Measurements from ENCODE around the gene C17orf114.

C17orf114 gene

DNA sequence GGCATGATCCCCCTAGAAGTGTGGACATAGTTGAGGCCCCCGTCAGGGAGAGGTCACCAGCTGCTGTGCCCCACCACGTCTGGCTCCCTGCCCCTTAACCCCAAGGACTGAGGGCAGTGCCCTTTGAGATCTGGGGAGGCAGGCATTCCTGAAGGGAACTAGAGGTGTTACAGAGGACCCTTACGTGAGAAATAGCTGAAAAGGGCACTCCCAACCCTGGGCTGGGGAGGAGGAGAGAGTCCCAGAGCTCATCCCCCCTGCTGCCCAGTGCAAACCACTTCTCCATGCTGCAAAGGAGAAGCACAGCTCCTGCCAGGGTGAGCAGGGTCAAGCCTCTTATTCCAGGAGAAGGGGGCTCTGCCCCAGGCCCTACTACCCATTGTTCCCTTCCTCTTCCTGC is 20.7 kb upstream of the C17orf114 start:
- dilution Hi-C loops (cut with HindIII; ENCODE audit: low sequenced_read_pairs, unreplicated experiment) (no loop called here), in situ Hi-C loops (cut with MboI; ENCODE audit: low sequenced_read_pairs) (no loop called here), intact Hi-C loops (cut with micrococcal nuclease) (no loop called here)
- H2AFZ ChIP-seq (replicated peaks; ENCODE audit: low read length, poor library complexity) = no peak overlapping the region
- no peak overlapping the region for H4K91ac ChIP-seq (ENCODE audit: insufficient read depth, low read depth, low read length)
- no peak overlapping the region for H3K4me2 ChIP-seq (ENCODE audit: low read depth, low read length)
- ATAC-seq (ENCODE audit: low read depth) (no peak), DNase-seq (no peak)
- no peak overlapping the region for H4K8ac ChIP-seq (ENCODE audit: low read depth in 2 of 2, low read length in 2 of 2)
- TF ChIP-seq, protein P1, sequence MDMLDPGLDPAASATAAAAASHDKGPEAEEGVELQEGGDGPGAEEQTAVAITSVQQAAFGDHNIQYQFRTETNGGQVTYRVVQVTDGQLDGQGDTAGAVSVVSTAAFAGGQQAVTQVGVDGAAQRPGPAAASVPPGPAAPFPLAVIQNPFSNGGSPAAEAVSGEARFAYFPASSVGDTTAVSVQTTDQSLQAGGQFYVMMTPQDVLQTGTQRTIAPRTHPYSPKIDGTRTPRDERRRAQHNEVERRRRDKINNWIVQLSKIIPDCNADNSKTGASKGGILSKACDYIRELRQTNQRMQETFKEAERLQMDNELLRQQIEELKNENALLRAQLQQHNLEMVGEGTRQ (IDR thresholded peaks at IDR 0.05; ENCODE audit: low read depth, low read length) = no peak
- TF ChIP-seq MAFK (IDR thresholded peaks at IDR 0.05; ENCODE audit: low read depth, low read length) = no peak
- no peak for TF ChIP-seq RCOR1 (IDR thresholded peaks at IDR 0.05; ENCODE audit: insufficient replicate concordance, low read length)
- TF ChIP-seq MXI1 (IDR thresholded peaks at IDR 0.05; ENCODE audit: borderline replicate concordance, low read depth, low read length) = no peak
- TF ChIP-seq, protein P2, sequence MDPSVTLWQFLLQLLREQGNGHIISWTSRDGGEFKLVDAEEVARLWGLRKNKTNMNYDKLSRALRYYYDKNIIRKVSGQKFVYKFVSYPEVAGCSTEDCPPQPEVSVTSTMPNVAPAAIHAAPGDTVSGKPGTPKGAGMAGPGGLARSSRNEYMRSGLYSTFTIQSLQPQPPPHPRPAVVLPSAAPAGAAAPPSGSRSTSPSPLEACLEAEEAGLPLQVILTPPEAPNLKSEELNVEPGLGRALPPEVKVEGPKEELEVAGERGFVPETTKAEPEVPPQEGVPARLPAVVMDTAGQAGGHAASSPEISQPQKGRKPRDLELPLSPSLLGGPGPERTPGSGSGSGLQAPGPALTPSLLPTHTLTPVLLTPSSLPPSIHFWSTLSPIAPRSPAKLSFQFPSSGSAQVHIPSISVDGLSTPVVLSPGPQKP (IDR thresholded peaks at IDR 0.05; ENCODE audit: borderline replicate concordance, low read depth, low read length) = no peak
- no peak for TF ChIP-seq RAD21 (IDR thresholded peaks at IDR 0.05; ENCODE audit: low read length)
- H3K4ac ChIP-seq (ENCODE audit: low read depth, low read length) = no peak overlapping the region
- WGBS, 2 experiments (ENCODE audit: extremely low coverage in 2 of 2, insufficient read length in 1 of 2) = no CpG with 5 or more reads among the region's 3 CpGs
- no peak overlapping the region for H3K14ac ChIP-seq (replicated peaks; ENCODE audit: low read depth, low read length)
- H2AK9ac ChIP-seq (replicated peaks; ENCODE audit: low read depth, low read length, poor library complexity) = no peak overlapping the region
- CTCF ChIA-PET = no interaction called here
- H3K4me3 ChIP-seq (ENCODE audit: insufficient read depth, low read depth, low read length) = no peak overlapping the region
- no peak overlapping the region for H3K27ac ChIP-seq (ENCODE audit: insufficient read depth, low read length)
- H2BK120ac ChIP-seq (ENCODE audit: low read depth, low read length) = no peak overlapping the region
- H2BK5ac ChIP-seq (ENCODE audit: low read depth, low read length, poor library complexity, severe bottlenecking) = no peak overlapping the region
- no TSS peak for BruUV-seq (replicated peaks)
- no peaks in the 10 kb centered on the region for H3K79me1 ChIP-seq (ENCODE audit: low read depth in 1 of 2, low read length in 2 of 2)
- H2AK5ac ChIP-seq (ENCODE audit: low read depth, low read length) = no peak overlapping the region
- no peaks in the 10 kb centered on the region for H3K9me1 ChIP-seq (ENCODE audit: insufficient read depth, low read length)
- no peaks in the 10 kb centered on the region for H3K4me1 ChIP-seq (ENCODE audit: control insufficient read depth, insufficient read depth, low read length)
- H2BK15ac ChIP-seq (ENCODE audit: low read depth, low read length) = no peak overlapping the region
- H4K5ac ChIP-seq (ENCODE audit: low read depth, low read length) = no peak overlapping the region
- H2BK20ac ChIP-seq (ENCODE audit: low read depth, low read length) = no peak overlapping the region
- no peaks in the 10 kb centered on the region for H3K9me3 ChIP-seq (ENCODE audit: control insufficient read depth, insufficient read depth, low read length)
- H3K9ac ChIP-seq (ENCODE audit: low read depth, low read length) = no peak overlapping the region
- no peaks in the 10 kb centered on the region for H3K27me3 ChIP-seq (ENCODE audit: control insufficient read depth, insufficient read depth, low read length)
- no peak overlapping the region for H3K18ac ChIP-seq (ENCODE audit: low read depth, low read length)
- no peak overlapping the region for H3K56ac ChIP-seq (ENCODE audit: extremely low read depth, insufficient read depth, low read length)
- peaks cover 31% of the 10 kb centered on the region for H3K36me3 ChIP-seq (ENCODE audit: control insufficient read depth, insufficient read depth, low read length)
- POLR2A ChIA-PET (ENCODE audit: unreplicated experiment) = interaction anchor here (0.6 kb wide), 1 partner anchor 14 kb away, joined by 3 read pairs; no protein-coding TSS in a partner anchor
- no peak overlapping the region for H3K23ac ChIP-seq (ENCODE audit: low read depth, low read length)
- H4K20me1 ChIP-seq (ENCODE audit: insufficient read depth, low read length) = no peaks in the 10 kb centered on the region
